Measurements from ENCODE around the gene DLD. TPM values are rescaled to one million over a fixed set of nuclear protein-coding genes. Genes with fewer than 3 reads are reported as not detected.
A peak's percentile ranks its signal among the peaks of the same experiment; 100 is the strongest.

The DLD gene
- total and polyA plus RNA-seq, 2 of the 13 experiments (the other 11 are each of a cell fraction or from before 2014, with no cell fraction given) = 56.8 to 95.2 TPM

- no peak overlapping the region for H3K27ac ChIP-seq (ENCODE audit: extremely low read length, insufficient read depth, low read length)
- TF ChIP-seq, protein P1, sequence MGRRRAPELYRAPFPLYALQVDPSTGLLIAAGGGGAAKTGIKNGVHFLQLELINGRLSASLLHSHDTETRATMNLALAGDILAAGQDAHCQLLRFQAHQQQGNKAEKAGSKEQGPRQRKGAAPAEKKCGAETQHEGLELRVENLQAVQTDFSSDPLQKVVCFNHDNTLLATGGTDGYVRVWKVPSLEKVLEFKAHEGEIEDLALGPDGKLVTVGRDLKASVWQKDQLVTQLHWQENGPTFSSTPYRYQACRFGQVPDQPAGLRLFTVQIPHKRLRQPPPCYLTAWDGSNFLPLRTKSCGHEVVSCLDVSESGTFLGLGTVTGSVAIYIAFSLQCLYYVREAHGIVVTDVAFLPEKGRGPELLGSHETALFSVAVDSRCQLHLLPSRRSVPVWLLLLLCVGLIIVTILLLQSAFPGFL (CRISPR knock-in tag; IDR thresholded peaks at IDR 0.05) = no peak
- peak; percentile 37 for TF ChIP-seq RBM22 (optimal IDR thresholded peaks at IDR 0.05; ENCODE audit: low read length)
- H3K79me2 ChIP-seq (ENCODE audit: insufficient read depth, low read length) = no peaks in the 10 kb centered on the region
- ChIA-PET POLR2A (no interaction called here), CTCF (ENCODE audit: low intra/inter-chr PET ratio, low total read pairs) (no interaction called here)
- no peak overlapping the region for H3K4me2 ChIP-seq (ENCODE audit: low read depth, low read length)
- in situ Hi-C loops (cut with HindIII; ENCODE audit: extremely low pct_ligation_motif_present, low pct_unique_long_range_greater_than_20kb) (no loop called here), intact Hi-C loops (cut with micrococcal nuclease; ENCODE audit: unreplicated experiment) (no loop called here)
- ATAC-seq (no peak), FAIRE-seq (no peak), DNase-seq (ENCODE audit: low spot score) (no peak)
- H3K9ac ChIP-seq (ENCODE audit: insufficient read depth, low read depth, low read length) = no peak overlapping the region
- H3K36me3 ChIP-seq (replicated peaks in 1 of 2; ENCODE audit: control insufficient read depth in 1 of 2, insufficient read depth in 2 of 2, low read length in 2 of 2) = peaks cover 16 to 57% of the 10 kb centered on the region in 2 experiments
- H4K20me1 ChIP-seq (ENCODE audit: insufficient read depth, low read length) = no peaks in the 10 kb centered on the region
- no peaks in the 10 kb centered on the region for H3K27me3 ChIP-seq (ENCODE audit: control insufficient read depth in 1 of 2, insufficient read depth in 2 of 2, low read length in 2 of 2)
- H3K9me3 ChIP-seq (ENCODE audit: low read length) = no peaks in the 10 kb centered on the region
- BruUV-seq (replicated peaks) = no TSS peak
- no peak overlapping the region for H3K4me3 ChIP-seq (replicated peaks in 1 of 3; ENCODE audit: insufficient read depth in 1 of 3, low read depth in 2 of 3, low read length in 3 of 3)
- no peak overlapping the region for H2AFZ ChIP-seq (ENCODE audit: low read length)
- no peaks in the 10 kb centered on the region for H3K4me1 ChIP-seq (ENCODE audit: insufficient read depth, low read length)
- WGBS (ENCODE audit: low lambda C conversion rate) = 97% methylated on average over 6 of the region's 6 CpGs
Measured at GRCh38 chr7:107933386-107934013, 42.5 kb downstream of the DLD start.

DNA sequence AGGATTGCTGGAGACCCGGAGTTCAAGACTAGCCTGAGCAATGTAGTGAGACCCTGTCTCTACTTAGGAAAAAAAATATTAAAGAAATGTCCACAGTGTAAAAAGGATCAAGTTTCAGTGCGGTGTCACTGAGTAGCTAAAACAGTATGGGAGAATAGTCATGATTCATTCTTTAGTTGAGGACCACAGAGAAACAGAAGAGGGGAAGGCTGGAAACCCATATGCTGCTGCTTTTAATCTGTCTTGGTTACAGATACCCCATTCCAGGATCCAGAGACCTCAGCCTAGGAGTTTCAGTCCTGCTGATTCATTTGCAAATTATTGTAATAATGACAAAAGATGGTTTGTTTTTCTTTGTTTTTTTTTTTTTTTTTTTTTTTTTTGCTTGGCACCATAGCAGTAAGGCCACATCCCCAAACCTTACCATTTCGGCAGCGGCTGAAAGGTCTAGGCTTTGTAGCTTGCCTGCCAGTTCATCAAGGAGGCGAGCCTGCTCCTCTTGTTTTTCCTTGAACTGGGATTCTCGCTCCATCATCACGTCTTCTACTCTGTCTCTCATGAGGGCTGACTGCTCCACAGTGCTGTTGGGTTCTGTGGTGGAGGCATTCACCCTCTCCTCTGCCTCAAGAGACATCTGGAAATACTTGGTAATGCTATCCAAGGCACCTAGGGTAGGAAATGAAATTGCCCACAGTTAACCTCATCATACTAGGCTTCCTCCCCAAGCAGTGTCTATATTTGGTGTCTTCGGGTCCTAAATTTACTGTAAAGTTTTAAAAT lies 44.2 kb downstream of the DLD start:
- H3K36me3 ChIP-seq (replicated peaks in 1 of 2; ENCODE audit: control insufficient read depth in 1 of 2, insufficient read depth in 2 of 2, low read length in 2 of 2) = peaks cover 23 to 59% of the 10 kb centered on the region in 2 experiments; a peak in 4 of 5 replicates
- H3K79me2 ChIP-seq (ENCODE audit: insufficient read depth, low read length) = no peaks in the 10 kb centered on the region
- H2AFZ ChIP-seq (ENCODE audit: low read length) = no peak overlapping the region
- WGBS (ENCODE audit: low lambda C conversion rate) = 85% methylated on average over 8 of the region's 8 CpGs
- no peak overlapping the region for H3K4me3 ChIP-seq (replicated peaks in 1 of 3; ENCODE audit: insufficient read depth in 1 of 3, low read depth in 2 of 3, low read length in 3 of 3)
- H3K4me1 ChIP-seq (ENCODE audit: insufficient read depth, low read length) = no peaks in the 10 kb centered on the region
- intact Hi-C loops (cut with micrococcal nuclease; ENCODE audit: unreplicated experiment) (no loop called here), in situ Hi-C loops (cut with HindIII; ENCODE audit: extremely low pct_ligation_motif_present, low pct_unique_long_range_greater_than_20kb) (no loop called here)
- H3K9ac ChIP-seq (ENCODE audit: insufficient read depth, low read depth, low read length) = no peak overlapping the region
- POLR2A ChIA-PET = no interaction called here
- no peak for FAIRE-seq
- no peak overlapping the region for H3K27ac ChIP-seq (ENCODE audit: extremely low read length, insufficient read depth, low read length)
- ATAC-seq = no peak
- no TSS peak for BruUV-seq (replicated peaks)
- no peak for DNase-seq (ENCODE audit: low spot score)
- no peaks in the 10 kb centered on the region for H3K27me3 ChIP-seq (ENCODE audit: control insufficient read depth in 1 of 2, insufficient read depth in 2 of 2, low read length in 2 of 2)
- H3K4me2 ChIP-seq (ENCODE audit: low read depth, low read length) = no peak overlapping the region
- CTCF ChIA-PET (ENCODE audit: low intra/inter-chr PET ratio, low total read pairs) = no interaction called here
- H3K9me3 ChIP-seq (ENCODE audit: low read length) = no peaks in the 10 kb centered on the region
- H4K20me1 ChIP-seq (ENCODE audit: insufficient read depth, low read length) = no peaks in the 10 kb centered on the region
- TF ChIP-seq PHF21A (CRISPR knock-in tag; IDR thresholded peaks at IDR 0.05) (no peak), ZNF704 (CRISPR knock-in tag; IDR thresholded peaks at IDR 0.05; ENCODE audit: borderline replicate concordance) (no peak), REPIN1 (CRISPR knock-in tag; IDR thresholded peaks at IDR 0.05; ENCODE audit: borderline replicate concordance, low read depth) (no peak), KLF15 (CRISPR knock-in tag; IDR thresholded peaks at IDR 0.05; ENCODE audit: borderline replicate concordance) (no peak), DZIP1 (CRISPR knock-in tag; IDR thresholded peaks at IDR 0.05) (no peak), HOXD1 (CRISPR knock-in tag; IDR thresholded peaks at IDR 0.05) (no peak), ZNF160 (CRISPR knock-in tag; IDR thresholded peaks at IDR 0.05) (no peak), PRPF4 (IDR thresholded peaks at IDR 0.05; ENCODE audit: low read depth, low read length, poor library complexity, severe bottlenecking) (no peak), POLR2G (IDR thresholded peaks at IDR 0.05; ENCODE audit: low read depth, low read length) (no peak), ZNF652 (CRISPR knock-in tag; IDR thresholded peaks at IDR 0.05; ENCODE audit: borderline replicate concordance, low read depth) (no peak)

Measured in HepG2 (cell line).